Kidney tubule cell (primary cell): ENCODE data around the gene STK32C.
"Not testable (repeated sequence)": the region's sequence is repeated elsewhere in the genome, so short reads cannot be mapped to it uniquely, and the experiment has no call there.

Experiments used
- DNase-seq: peaks from one replicate; pipeline ENCODE4 v3.0.0-alpha.2; 2018; ENCODE audit warnings: low spot score

Gene STK32C

DNA sequence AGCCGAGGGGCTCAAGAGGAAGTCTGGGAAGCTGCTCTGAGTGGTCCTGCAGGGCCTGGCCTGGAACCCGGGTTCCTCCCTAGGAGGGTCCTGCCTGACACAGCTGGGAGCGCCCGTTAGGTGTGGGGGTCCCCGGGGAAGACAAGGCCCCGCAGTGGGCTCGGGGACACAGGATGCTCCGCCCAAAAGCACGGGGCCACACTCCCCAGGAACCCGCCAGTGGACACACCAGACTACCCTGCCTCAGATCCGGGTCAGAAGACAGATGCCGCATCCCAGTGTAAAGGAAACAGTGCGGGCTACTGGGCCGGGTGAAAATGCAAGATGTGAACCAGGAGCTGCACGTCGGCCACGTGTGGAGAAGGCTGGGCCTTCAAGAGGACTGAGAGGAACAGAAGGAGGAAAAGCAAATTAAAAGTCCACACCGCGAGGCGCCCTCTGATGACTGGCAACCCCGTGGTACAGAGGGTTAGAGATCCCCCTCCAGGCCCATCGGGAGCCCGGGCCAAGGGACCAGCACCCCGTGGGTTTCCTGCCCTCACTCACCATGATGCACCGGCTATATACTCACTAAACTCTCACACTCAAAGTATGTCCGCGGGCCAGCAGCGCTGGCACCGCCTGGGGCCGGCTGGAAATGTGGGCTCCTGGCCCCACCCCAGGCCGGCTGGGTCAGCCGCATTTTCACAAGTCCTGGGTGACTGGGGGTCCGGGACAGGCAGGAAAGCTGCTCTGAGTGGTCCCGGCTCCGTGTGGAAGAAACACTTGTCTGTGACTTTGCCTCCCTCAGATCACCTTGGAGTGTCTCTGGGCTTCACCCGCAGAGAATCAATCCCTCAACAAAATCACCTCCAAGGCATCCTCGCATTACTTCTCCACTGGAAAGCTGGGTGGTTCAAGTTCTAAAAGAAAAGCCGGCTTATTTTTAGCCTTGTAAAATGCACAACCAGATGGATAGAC is 6.1 kb downstream of the STK32C start:
- DNase-seq = no peak

DNA sequence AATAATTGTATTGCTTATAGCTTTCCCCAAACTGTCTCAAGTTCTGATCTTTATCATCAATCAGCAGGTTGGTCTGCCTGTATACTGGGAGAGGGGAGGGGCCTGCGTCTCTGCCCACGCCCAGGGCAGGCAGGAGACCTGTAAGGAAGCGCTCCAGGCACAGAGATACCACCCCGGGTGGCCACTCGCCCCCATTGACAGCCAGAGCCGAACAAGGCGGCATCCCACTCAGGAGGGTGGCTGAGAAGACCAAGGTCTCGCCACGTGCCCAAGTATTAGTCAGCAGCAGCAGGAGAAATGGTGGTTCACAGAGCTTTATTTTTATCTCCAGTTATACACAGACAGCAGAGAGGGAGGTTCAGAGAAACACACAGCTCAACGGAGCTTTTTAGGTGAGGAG is 7.2 kb downstream of the STK32C start:
- no peak for DNase-seq

DNA sequence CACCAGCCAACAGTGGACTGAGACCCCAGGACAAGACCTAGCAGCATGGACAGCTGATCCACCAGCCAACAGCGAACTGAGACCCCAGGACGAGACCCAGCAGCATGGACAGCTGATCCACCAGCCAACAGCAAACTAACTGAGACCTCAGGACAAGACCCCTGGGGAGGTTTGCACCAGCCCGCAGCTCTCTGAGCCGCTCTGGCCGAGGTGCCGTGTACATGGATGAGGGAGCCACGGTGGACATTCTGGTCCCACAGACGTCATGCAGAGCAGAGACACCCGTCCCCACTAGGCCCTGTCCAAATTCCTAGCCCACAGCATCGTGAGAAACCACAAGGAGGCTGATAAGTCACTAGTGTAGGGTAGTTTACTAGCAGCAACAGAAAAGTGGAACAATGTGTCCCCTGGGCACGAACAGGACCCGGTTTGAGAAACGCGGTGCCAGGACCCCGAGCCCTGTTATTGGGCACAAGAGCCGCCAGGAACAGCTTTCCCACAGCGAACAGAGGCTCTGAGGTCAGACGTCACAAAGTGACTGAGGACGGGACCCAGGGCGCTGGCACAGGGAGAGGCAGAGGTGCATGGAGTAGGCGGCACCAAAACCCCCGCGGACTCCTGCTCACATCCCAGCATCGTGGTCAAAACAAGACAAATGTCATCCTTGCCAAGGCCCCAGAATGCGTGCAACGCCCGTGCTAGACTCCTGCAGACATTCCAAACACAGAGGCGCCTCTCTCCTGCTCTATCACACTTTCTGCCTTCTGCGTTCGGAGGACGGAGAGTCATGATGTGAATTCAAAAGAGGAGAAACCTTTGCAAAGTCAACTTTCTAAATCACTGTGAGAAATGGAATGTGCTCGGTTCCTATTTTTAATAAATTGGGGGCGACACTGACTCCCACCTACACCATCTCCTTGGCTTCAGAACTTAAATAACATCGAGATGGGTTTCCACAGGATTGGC is 8.1 kb downstream of the STK32C start:
- no peak for DNase-seq

DNA sequence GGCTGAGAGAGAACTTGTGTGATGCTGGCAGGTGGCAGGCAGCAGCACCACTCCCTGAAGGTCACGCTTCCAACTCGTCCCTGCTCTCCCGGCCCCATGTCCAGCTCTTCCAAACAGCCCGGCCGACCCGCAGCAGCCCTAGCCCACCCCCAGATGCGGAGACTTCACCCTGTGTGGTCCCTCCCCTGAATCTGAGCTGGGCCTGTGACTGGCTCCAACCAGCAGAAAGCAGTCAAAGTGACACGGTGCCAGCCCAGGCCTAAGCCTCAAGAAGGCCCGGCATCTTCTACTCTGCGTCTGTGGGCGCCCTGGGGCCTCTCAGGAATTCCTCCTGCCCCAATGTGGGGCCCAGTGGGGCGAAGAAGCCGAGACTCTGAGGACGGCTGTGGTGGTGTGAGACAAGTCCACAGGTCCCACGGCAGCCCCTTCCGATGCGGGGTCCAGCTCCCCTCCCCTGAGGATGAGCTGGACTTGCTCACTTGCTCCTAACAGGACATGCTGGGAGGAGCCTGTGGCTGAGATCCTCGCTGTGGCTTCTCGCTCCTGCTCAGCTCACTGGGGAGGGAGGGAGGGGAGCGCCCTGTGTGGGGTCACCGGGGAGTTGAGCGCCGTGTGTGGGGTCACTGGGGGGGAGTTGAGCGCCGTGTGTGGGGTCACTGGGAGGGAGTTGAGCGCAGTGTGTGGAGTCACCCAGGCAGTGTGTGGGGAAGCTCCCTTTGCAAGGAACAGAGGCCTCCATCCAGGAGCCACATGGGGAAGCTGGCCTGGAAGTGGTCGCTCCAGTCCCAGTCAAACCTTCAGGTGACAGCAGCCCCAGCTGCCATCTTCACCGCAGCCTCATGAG is 9.5 kb downstream of the STK32C start:
- no peak for DNase-seq

DNA sequence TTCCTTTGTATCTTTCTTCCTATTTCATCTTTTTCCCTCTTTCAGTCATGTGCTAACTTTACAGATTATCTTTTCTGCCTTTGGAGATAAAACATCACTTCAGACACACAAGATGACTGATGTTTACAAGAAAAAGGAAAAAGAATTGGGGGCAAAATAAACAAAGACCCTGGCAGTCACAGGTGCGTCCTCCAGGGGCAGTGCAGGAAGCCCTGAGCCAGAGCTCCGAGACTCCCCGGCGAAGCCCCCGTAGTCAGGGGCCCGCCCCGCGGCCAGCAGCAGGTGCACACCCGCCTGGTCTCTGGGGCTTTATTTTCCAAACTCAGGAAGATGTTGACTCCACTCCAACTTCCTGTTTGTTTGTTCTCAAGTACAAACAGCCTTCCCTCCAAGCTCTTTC is 10.2 kb downstream of the STK32C start:
- no peak for DNase-seq

DNA sequence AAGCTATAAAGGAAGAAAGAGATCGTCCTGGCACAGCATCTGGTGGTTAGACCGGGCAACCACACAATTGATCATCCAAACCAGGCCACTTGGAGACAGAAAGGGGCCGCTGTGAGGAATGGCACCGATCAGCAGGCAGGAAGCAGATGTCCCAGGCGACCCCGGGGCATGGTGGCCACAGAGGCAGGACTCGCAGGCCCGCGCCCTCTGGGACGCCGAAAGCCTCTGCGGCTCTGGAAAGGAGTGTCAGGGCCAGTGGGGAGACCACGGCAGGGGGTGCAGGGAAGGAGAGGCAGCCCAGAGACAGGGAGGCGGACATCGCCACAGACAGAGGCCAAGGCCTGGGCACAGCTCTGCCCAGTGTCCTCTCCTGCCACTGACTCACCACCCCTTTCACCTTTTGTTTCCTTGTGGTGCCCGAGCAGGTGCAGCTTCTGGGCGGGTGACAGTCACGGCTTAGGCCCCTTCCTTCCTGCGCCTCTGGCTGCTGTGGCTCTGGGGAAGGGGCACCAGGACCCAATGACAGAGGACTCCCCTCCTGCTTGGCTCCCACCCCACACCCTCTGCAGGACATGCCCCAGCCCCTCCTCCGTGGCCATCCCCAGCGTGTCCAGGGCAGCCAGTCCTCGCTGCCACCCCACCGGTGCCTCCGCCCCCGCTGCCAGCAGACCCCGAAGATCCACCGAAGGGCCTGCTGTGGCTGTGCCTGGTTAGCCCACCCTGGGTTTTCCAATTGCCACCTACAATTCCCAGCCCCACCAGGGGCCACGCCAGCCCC is 10.9 kb downstream of the STK32C start:
- DNase-seq = no peak

DNA sequence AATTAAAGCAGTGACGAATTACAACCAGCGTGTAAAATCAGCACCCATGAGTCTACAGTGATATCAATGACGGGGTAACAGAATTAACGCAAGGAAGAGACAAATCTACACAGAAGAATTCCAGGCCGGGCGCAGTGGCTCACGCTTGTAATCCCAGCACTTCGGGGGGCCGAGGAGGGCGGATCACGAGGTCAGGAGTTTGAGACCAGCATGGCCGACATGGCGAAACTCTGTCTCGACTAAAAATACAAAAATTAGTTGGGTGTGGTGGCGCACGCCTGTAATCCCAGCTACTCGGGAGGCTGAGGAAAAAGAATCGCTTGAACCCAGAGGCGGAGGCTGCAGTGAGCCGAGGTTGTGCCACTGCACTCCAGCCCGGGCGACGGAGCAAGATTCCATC is 12.3 kb downstream of the STK32C start:
- not testable (repeated sequence) for DNase-seq

DNA sequence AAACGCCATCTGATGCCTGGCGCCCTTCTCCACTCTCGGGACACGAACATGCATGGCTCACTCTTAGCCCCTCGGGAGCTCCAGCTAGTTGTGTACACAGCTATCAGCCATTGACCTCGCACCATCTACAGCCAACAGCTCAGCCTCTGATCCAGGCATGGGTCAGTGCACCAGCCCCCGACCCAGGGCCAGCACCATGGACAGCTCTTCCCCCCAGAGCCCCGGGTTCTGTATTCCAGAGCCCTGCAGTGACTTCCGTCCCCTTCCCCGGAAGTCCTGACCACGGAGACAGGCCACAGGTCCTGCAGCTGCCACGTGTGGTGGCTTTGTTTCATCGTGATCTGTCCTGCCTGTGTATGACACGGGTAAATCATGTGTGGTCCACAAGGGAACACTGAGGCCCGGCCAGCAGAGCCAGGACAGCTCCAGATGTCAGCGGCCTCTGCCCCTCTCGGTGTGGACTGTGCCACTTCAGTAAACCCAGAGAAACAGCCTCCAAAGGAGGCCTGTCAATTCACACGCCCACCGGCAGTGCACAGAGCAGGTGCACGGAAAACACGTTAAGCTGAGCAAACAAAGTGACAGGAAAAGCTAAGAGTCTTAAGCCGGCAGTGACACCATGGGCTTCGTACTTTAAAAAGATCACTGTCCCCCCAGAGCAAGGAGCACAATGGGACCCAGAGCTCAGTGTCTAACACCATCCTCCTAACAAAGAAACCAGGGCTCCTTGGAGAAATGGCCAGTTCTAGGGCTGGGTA is 13.0 kb downstream of the STK32C start:
- DNase-seq = no peak

DNA sequence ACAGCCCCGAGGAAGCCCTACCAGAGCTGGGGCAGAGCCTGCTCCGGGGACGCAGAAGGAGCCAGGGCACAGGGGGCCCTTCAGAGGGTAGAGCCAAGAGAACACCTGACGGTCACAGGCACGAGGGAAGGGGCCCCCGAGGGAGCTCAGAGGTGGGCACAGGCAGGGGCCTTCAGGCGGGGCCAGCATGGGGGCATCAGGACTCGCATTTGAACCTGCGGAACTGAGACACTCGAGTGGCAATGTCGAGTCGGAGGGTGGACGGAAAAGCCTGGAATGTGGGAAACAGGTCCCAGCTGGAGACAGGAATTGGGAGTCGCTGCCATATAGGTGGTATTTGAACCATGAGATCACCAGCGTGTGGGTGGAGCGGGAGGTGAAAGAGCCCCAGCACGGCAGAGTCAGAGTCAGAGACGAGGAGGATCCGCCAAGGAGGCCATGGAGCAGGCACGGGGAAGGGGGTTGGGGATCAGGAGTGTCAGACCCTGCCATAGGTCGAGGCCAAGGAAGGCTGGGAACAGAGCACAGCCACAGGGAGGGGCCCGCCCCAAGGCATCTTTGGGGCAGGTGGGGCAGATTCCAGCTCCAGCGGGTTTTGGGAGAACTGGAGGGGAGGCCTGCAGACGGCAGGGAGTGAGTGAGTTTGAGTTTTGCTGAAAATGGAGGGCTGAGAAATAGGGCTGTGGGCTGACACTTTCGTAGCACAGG is 13.8 kb downstream of the STK32C start:
- DNase-seq = no peak

DNA sequence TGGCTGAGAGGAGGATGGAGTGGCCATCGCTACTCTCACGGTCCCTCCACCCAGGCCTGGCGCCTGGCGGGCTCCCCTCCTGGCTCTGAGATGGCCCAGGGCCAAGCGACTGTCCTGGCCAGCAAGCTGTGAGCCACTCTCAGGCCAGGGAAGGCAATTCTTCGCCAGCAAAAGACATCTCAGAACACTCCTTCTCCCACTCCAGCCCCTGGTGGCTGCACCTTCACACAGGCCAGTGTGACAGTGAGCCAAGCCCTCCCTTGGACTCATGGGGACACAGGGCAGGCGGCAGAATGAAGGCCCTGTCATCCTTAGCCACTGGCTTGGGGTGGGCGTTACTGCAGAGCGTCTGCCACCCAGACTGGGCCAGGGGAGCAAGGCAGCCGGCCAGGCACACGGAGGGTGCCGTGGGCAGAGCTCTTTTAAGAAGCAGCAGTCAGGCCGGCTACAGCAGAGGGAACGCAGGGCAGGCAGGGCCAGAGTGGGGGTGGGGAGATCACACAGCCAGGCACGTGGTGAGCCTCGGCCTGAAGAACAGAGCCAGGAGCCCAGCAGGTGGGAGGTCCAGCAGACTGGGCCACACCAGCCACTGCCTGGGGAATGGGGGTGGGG is 14.4 kb downstream of the STK32C start:
- DNase-seq = no peak

DNA sequence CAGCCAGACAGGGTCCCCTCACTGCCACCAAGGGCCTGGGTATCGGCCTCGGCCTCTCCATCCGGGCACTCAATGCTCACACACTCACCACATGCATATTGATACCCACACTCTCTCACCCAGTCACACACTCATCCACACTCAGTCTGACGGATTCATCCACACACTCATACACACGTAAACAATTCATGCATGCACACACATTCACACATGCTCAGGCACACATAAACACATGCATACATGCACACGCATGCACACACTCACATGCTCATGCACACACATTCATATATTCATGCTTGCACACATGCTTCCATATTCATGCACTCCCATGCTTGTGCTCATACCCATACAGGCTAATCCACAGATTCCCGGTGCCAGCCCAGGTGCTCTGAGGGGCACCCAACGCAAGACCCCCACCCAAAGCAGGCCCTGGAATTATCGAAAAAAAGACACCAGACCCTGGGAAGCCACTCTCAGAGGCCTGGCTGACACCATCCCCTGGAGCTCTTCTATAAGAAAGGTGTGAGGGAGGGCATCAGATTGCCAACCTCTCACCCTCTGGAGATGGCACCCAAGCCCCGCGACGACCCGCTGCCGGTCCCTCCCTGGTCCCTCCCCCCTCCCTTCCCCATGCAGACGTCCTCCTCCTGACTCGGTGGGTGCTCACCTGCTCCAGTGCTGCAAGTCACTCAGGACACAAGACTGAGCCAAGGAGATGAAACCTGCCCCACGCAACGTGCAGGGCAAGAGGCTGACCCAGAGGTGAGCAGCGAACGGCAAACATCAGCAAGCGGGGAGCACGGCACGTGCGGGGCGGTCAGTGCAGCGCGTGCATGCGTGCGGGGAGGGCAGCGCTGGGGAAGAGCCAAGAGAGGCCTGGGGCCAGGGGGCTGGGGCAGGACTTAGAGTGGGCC is 15.2 kb downstream of the STK32C start:
- no peak for DNase-seq

DNA sequence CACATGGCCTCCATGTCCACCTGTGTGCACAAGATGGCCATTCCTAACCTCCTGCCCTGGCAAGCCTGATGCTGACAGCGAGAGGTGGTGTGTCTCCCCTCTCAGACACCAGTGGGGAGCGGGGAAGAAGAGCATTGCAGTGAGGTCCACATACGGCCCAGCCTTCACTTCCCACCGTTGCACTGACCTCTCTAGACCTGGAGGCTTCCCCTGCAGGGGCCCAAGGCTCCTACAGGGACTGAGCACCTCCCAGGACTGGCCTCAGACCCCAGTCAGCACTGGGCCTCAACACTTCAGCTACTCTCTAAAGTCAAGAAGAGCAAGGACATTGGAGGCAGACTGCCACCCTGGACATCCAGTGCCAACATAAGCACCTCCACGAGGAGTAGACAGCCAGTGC is 15.9 kb downstream of the STK32C start:
- DNase-seq = no peak

DNA sequence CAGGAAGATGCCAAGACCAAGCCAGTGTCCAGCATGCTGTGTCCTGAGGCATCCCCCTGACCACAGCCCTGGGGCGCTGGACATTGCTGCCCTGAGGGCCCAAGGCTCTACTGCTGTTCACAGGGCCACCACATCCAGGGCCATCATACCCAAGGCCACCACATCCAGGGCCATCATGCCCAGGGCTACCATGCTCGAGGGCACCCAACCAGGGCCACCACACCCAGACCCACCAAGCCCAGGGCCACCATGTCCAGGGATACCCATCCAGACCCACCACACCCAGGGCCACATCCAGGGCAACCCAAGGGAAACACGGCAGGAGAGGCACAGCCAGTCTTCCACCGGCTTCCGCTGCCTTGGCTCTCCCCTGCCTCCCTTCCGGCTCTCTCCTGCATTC is 17.1 kb downstream of the STK32C start:
- no peak for DNase-seq

DNA sequence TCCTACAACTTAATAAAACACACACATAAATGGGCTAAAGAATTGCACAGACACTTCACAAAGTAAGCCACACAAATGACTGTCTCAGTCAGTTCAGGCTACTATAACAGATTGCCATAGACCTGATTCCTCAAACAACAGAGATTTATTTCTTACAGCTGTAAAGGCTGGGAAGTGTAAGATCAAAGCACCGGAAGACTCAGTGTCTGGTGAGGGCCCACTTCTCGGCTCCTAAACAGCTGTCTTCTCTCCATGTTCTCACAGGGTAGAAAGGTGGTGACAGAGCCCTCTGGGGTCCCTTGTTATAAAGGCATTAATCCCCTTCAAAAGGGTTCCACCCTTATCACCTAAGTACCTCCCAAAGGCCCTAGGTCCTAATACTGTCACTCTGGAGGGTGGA is 18.3 kb downstream of the STK32C start:
- no peak for DNase-seq

DNA sequence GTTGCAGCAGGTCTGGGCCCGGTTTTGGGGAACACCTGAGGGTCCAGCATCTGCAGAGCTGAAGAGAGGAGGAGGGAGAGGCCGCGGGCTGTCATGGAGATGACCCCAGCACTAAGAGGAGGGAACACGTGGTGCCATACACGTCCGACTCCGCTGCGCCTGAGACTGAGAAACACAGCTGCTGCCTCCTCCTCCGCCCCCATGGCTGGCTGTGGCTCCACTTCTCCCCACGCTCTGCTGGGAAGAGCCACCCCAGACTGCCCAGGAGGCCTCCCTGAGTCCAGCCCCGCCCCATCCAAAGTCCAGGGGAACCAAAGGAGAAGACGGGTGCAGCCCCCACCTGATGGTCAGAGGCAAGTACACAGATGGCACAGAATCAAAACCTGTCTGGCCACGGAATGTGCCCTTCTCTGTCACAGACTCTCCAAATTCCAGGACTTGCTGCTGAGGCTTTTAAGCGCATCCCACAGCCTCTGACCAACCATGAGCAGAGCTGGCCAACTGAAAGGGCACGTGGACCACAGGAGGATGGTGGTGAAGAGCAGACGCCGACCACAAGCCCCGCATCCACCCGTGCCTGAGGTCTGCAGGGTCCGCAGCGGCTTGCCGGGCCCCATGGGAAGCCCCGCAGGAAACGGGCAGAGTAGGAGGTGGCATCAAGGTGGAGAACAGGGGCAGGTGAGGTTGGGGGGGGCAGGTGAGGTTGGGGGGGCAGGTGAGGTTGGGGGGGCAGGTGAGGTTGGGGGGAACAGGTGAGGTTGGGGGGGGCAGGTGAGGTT is 24.0 kb downstream of the STK32C start:
- no peak for DNase-seq

DNA sequence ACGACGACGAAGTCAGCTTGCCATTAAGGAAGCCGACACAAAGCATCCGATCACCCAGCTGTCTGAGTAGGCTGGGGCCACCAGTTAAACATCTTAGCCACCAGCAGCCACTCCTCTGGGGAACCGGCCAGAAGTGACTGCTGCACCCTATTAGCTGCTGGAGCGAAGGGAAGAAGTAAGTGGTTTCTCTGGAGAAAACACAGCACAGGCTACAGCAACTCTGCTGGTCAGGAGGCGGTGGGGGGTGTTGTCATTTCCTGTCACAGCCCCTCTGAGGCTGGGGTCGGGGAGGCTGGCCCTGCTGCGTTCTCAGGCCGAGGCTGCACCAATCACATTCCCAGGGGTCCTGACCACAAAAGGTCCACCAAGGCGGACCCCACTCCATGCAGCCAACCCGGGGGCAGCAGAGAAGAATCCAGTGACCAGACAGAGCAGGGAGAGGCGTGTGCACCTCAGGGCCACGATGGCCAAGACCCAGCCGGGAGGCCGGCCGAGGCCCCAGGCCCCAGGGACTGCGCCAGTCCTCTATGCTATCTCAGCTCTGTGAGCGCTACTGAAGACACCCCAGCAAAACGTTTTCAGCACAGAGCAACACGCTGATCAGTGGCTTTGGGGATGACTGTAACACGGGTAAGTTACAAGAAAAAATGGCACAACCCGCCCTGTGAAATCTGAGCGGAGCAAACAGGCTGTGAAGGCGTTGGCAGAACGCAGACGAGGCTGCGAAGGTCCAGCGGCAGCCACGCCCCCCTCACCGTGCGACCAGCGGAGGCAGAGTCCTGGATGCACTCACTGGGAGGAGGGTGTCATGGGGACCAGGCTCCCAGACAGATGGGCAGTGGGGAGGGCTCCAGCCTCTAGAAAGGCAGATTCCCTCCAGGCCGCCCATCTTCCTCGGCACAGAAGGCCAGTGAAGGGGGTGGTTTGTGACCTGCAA is 24.8 kb downstream of the STK32C start:
- no peak for DNase-seq
